IPS-11a (cell line): ENCODE results near the gene NGEF.

Source experiments
- H3K4me3 ChIP-seq: one replicate; pipeline ENCODE4 v1.5.1; 2013; ENCODE audit warnings: low read depth, low read length, control low read depth

The NGEF gene

DNA sequence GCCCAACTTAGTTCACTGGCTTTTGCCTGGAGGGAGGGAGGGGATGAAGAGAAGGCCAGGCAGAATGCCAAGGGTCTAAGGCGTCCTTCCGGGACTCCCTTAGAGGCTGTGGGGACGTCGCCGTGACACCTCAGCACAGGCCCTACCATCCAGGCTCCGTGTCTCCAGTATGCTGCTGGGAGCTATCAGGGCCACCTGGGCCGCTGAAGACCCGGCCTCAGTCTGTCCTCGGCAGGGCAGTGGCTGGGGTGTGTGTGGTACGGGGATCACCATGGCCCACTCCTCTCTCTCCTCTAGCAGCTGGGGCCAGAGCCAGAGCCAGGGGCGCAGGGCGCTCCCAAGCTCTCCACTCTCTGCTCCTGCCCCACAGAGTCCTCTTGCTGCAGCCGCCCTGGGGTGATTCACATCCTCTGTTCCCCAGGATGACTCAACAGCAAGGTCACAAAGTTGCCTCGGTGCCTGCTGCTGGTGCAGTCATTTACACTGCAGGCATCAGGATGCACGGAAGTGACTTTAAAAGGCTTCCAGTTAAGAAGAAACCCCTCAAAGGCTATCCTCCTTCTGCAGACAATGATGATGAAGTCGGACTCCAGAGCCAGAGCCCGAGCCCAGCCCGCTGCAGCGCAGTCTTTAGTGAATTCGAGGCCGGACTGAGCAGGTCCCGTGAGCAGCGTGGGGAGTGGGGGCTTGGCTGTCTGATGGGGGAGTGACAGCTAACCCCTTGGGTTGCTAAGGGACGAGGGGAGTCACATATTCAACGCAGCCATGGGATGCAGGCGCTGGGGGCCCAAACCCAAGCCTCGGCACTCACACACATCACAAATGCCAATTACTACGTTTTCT, 111.1 kb downstream of the NGEF start:
- H3K4me3 ChIP-seq = no peak overlapping the region

DNA sequence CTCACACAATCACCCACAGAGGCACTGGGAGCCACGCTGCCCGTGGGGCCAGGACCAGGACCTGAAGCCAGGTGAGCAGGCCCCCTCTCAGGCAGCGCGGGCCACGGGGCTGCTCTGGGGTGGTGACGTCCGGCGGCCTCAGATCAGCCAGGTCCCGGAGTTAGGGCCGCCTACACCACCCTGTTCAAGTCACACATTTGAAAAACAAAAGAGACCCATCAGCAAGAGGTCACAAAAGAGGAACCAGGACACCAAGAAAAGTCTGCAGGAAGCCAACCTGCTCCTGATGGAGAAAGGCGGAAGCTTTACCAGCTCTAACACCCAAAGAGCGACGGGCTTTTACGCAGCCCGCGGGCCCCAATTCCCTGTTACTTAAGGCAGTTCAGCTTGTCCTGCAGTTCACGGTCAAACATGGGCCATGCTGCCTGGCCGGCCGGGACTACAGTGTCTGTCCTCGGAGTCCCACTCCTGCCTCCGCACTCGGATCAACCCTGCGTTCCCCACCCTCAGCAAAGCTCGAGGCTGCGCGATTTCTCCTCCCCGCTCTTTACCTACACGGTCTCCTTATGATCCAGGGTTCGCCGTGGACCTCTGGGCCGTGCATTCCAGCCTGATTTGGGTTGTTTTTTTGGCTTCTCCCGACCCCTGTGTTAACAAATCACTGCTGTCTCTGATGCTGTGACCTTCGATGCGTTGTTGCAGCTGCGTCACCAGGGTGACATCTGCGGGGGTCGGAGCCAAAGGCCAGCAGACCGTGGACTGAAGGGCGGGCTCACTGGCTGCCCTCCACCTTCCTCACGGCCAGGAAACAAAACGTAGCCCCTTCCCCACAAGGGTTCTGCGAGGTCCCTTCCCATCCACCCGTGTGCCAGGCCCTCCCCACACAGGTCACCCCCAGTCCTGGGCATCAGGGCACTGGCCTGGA, 112.0 kb downstream of the NGEF start:
- no peak overlapping the region for H3K4me3 ChIP-seq

DNA sequence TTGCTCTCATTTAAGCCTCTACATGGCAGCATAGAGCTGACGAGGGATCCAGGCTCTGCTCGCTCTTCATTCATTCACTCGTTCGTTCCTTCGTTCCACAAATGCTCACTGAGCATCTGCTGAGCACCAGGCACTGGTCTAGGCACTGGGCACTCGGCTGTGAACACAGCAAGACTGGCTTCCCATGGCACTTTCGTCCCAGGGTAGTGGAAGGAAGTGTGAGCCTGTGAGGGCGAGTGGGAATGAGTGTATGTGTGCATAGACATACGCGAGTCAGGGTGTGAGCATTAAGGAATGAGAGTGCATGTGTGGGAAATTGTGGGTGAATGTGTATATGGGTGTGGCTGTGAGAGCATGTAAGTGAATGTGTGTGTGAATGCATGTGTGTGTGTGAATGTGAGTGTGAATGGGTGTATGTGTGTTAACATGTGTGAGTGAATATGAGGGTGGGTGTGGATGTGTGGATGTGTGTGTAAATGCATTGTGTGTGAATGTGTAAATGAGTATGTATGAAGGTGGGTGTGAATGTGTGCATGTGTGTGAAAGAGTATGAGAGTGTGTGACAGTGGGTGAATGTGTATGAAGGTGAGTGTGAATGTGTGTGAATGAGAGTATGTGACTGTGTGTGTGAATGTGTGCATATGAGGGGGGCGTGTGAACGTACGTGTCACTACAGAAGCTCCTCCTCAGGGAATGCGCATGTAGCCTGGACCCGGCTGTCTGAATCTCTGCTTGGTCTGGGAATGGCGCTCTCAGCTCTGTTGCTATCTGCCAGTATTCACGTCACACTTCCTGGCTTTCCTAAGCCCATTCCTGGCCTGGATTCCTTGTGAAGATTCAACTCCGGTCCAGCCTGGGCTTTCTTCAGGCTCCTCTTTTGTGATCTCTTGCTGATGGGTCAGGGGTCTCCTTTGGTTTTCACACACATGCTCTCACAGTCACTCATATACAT, 114.2 kb downstream of the NGEF start:
- H3K4me3 ChIP-seq = no peak overlapping the region

DNA sequence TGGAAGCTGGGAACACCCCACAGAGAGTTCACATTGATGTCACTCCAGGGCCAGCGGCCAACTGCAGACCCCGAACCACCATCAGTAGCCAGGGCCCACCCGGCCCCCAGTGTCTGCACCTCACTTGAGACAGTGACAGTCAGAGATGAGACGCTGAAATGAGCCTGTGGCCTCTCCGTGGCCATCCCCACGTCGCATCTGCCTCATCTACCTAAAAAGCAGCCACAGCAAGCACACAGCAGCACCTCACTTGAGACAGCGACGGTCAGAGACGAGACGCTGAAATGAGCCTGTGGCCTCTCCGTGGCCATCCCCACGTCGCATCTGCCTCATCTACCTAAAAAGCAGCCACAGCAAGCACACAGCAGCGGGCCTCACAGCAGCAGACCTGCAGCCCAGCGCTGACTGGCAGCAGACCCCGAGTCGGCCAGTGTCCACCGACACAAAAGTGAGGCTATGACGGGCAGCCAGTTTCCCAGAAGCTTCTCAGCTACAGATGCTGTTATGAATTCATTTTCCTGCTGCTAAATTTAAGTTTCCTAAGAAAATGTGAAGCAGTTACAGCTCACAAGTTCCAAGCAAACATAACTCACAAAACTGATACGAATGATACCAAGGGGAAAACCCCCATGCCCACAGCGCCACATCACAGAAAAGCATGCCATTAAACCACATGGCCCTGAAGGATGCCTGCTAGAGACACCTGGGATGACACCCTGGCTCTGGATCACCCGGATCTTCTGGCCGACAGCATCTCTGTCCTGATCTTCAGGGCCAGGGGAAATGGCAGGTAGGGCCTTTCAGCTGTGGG, 115.3 kb downstream of the NGEF start:
- no peak overlapping the region for H3K4me3 ChIP-seq

DNA sequence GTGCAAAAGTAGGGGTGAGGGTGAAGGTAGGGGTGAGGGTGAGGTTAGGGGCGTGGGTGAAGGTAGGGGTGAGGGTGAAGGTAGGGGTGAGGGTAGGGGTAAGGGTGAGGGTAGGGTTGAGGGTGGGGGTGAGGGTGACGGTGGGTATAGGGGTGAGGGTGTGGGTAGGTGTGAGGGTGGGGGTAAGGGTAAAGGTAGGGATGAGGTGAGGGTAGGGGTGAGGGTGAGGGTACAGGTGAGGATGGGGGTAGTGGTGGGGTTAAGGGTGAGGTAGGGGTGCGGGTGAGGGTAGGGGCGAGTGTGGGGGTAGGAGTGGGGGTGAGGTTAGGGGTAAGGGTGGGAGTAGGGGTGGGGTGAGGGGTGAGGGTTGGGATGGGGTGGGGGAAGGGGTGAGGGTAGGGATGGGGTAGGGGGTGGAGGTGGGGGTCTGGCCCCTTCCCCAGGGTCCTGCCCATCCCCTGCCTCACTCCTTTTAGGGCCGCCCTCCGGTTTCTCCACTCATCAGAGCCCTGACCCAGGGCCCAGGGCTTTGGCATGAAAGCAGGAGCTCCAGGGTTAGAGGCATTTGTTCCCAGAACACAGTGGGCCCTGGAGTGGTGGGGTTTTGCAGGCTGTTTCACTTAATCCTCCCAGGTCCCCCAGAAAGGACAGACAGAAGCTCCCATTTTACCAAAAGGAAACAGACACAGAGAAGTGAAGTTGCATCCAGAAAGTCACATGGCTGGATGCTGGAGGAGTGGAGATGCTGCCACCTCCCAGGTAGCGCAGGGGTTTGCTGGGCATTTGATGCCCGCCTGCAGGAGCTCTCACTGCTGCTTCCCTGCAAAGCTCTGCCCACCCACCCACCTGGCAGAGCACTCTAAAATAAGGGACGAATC, 116.1 kb downstream of the NGEF start:
- no peak overlapping the region for H3K4me3 ChIP-seq

DNA sequence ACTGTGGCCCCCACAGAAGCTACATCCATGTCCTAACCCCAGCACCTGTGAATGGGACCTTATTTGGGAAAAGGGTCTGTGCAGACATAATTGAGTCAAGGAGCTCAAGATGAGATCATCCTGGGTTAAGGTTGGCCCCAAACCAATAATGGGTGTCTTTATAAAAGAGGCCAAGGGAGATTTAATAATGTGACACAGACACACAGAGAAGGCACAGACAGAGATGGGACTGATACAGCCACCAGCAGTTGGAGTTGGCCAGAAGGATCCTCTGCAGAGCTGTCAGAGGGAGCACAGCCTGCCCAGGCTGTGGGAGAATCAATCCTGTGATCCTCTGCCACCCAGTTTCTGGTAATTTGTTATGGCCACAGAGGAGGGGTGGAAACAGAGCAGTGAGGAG, 116.9 kb downstream of the NGEF start:
- H3K4me3 ChIP-seq = no peak overlapping the region

DNA sequence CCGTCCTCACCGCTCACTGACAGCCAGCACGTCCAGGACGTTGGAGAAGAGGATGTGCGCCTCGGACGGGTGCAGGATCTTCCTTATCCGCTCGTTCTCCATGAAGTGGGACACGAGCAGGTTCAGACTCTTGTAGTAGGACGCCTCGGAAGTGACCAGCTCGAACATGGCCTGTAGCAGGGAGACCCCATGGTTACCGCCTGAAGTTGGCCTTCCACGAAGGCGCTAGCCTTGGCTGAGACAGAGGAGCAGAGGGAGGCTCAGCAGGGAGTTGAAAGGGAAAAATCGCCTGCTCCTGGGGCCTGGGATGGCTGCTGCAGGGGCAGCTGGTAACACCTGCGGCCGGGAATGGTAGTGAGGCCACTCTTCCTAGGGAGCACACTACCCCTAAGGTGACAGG, 118.3 kb downstream of the NGEF start:
- no peak overlapping the region for H3K4me3 ChIP-seq

DNA sequence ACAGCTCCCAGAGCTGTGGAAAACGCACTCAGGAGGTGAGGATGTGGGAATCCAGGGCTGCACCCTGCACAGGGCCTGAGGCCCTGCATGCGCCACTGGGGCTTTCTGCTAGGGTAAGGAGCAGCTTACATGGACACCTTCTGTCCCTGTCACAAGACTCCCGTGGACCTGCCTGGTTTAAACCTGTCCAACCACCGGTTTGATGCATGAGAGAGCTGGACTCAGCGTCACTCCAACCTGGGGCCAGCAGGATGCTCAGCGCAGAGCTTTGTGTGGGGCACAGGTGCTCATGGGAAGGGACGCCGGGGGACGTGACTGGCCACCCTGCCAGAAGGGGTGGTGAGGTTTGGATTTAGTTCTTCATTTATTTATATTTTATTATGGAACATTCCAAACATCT, 118.8 kb downstream of the NGEF start:
- H3K4me3 ChIP-seq = no peak overlapping the region

DNA sequence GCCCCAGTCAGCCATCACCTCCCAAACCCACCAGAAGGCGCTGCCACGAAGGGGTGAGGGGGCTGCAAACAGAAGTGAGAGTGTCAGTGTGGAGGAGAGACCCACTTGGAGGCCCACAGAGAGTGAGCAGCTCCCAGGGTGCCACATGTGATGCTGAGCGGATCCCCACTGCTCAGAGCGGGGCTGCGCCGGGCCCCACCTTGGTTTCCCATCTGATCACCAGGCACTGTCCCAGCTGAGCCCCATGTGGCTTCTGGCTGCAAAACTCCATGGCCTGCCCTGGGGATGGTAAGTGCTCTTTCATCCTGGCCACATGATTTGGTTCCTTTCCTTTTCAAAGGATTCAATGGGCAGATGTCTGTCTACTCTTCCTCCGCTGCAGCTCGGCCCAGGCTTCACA, 119.2 kb downstream of the NGEF start:
- H3K4me3 ChIP-seq = no peak overlapping the region

DNA sequence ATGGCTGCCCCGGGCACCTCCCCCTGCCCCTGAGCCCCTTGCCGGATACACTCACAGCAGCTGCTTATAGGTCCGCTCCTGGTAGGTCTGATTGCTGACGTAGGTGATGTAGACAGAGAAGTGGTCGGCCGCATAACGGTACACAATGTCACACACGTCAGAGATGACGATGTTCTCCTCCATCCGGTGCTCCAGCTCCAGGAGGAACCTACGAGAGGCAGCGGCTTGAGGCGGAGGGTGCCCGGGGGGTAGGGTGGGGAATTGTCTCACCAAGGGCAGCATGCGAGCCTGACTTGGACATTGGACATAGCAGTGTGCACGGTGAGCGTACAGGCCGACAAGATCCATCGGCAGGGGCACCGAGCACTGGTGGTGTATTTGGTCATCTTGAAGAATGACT, 120.2 kb downstream of the NGEF start:
- no peak overlapping the region for H3K4me3 ChIP-seq

DNA sequence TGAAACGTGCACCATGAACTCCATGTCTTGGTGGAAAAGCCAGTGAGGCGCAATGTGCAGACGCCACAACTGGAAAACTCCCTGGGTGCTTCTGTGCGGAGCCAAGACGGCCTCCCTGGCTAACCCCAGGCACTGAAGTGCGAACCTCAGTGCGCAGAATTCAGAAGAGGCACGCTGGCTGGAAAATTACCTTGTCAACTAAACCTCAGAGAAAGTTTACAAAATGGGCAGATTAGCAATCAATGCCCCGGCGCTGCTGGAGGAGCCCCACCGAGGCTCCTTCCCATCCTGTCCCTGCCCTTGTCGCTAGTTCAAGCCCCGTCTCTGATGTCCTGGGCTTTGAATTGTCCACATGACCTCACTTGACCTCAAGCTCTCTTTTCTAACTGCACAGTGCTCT, 120.8 kb downstream of the NGEF start:
- no peak overlapping the region for H3K4me3 ChIP-seq

DNA sequence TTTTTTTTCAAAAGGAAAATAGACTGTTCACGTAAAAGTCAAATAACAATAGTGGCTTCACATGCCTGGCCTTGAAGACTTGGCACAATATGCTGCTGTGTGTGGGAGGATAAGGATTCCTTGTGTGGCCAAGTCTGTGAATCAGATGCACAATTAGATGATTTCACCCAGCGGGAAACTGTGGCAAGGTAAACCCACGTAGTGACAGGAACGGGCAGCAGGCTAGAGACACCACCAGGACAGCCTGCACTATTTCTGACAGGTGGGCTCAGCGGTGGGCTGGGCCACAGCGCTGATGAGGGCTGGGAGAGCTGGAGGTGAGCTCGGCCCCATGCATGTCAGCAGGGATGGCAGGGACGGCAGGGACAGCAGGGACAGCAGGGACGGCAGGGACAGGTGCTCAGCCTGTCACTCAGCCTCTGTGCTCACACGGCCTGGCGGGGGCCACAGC, 121.4 kb downstream of the NGEF start:
- no peak overlapping the region for H3K4me3 ChIP-seq

DNA sequence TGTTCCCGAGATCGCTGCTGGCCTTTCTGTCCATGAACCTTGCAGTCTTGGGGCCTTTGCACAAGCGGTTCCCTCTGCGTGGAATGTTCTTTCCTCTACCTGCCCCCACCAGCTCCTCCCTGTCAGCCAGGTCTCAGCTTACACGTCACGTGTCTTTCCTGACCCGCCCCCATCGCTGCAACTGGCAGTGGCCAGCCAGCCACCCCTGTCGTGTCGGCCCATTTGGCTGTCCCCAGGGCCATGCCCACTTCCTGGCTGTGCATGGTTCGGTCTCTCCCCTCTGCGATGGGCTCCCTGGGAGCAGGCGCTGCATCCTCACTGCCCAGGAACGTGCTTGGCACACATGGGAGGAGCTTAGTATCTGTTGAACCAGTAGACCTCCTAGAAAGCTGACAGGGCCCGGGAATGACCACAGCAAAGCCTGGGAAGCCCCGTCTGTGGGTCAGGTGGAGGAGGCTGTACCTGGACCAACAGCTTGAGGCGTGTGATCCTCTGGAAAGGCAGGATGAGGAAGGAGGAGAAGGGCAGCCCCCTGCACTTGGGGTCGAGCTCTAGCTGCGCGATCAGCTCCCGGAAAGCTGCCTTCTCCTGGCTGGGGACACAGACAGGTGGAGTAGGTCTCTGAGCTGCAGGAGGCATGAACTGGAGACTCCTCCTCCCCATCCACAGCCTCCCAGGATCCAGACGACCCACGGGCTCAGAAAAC, 122.0 kb downstream of the NGEF start:
- no peak overlapping the region for H3K4me3 ChIP-seq

DNA sequence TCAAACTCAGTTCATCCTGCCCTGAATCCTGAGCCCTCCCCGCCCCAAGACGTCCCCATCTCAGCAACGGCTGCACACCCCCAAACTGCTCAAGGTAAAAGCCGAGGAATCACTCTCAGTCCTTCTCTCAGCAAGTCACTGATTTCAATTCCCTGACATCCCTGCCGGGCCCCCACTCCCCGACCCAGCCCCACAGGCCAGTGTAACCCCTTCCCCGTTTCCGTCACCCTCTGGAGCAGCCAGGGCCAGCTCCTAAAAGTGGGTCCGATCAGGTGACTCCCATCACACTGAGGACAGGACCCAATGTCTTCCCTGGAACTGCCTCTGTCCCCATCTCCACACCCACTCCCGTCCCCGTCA, 122.5 kb downstream of the NGEF start:
- no peak overlapping the region for H3K4me3 ChIP-seq

DNA sequence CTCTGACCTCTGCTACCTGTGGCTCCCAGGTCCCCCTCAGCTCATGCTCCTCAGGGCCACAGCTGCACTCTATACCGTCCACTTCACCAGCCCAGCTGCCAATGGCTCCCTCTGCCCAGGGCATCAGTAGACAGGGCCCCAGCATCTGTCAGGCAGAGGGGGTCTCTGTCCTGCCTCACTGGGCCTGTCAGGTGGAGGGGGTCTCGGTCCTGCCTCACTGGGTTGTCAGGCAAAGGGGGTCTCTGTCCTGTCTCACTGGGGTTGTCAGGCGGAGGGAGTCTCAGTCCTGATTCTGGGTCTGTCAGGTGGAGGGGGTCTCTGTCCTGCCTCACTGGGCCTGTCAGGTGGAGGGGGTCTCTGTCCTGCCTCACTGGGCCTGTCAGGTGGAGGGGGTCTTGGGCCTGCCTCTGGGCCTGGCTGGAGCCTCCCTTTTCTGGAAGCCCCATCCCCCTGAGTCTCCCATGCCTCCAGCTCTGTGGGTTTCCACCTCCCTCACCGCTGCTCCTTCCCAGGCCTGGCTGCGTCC, 123.1 kb downstream of the NGEF start:
- H3K4me3 ChIP-seq = no peak overlapping the region

DNA sequence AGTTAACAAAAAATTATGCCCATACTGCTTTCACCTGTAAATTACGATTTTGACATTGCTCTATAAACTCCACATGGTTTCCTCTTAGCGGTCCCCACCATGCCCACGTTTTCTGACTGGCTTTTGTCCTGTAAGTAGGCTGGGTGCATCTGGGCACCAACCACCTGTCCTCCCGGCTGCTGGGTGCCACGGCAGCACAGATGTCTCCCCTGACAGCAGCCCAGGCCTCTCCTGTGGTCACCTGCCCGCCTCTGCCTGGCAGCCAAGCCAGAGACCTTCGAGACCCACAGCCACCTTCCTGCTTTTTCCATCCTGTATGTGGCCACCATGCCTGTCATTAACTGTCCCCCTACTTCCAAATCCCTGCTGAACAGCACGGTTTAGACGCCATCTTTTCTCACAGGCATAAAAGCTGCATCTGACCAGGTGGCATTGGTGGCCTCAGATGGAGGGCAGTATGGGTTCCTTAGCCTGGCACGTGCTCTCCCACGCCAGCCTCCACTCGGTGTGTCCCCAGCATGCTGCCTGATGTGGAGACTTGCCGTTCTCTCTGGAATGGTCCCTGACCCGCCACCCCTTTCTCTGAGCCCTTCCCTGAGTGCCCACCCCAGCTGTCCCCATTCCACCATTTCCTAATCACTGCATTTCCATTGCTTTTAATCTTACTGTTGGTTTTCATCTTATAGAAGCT, 124.1 kb downstream of the NGEF start:
- no peak overlapping the region for H3K4me3 ChIP-seq

DNA sequence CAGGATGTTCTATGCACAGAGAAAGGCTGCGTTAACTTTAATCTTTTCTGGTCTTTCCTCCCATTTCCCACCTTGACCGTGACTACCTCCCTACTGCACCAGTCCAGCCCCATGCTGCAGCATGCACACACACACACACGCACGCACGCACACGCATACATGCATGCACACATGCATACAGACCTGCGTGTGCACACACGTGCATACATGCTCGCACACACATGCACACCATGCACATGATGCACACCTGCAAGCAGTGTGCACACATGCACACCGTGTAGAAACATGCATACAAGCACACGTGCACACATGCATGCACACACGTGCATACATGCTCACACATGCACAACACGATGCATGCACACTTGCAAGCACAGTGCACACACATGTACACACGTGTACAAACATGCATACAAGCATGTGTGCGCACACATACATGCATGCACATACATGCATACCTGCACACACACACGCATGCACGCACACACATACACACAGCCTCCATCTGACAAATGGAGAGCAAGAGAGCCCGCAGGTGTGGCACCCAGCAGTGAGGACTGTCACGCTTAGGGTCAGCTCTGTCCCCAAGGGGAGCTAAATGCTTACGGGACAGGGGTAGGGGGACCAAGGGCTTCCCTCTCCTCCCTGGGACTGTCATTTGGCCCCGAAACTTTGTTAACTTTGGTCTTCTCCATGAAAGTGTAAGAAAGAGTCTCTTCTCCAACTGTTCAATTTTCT, 124.8 kb downstream of the NGEF start:
- no peak overlapping the region for H3K4me3 ChIP-seq
